ENCODE results near the gene KAZN.
A peak's percentile ranks its signal among the peaks of the same experiment; 100 is the strongest.
"Not testable (repeated sequence)": the region's sequence is repeated elsewhere in the genome, so short reads cannot be mapped to it uniquely, and the experiment has no call there.

The KAZN gene

DNA sequence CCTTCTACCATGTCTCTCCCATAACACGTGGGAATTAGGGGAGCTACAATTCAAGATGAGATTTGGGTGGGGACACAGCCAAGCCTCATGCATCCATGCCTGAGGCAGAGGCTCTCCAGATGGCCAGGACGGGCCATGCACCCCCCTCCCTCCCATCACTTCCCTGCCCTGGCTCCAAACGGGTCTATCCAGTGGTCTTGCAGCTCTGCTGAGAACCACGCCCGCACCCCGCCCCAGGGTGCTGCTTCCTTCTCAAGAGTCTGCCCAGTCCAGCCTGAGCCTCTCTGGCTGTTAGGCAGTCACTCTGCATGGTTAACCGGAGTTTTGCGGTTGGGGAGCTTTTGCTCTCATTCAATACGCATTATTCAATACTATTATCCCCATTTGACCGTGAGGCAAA lies 423.6 kb downstream of the KAZN start:
- DNase-seq: no peak

- DNase-seq: no peak
Observed at GRCh38 chr1:15023205-15023604, 424.7 kb downstream of the KAZN start.

- DNase-seq: no peak
Observed at GRCh38 chr1:15023976-15024375, 425.5 kb downstream of the KAZN start.

DNA sequence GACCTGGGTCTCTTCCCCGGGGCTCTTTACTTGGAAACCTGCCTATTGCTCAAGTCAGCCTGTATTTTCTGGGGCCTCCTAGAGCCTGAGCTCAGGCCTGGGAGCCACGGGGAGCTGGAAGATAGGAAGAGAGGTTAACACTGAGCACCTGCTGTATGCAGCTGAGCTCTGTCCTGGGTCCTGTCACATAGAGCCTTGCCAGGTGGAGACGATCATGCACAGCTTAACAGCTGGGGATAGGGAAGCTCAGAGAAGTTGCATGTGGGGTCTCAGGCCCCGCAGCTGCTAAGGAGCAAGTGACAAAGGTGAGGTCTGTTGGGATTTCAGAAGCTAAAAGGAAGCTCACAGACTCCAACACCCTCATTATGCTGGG lies 427.6 kb downstream of the KAZN start:
- DNase-seq: no peak

GRCh38 chr1:15027515-15027986 lies 429.1 kb downstream of the KAZN start:
- DNase-seq: peak; percentile 53

DNA sequence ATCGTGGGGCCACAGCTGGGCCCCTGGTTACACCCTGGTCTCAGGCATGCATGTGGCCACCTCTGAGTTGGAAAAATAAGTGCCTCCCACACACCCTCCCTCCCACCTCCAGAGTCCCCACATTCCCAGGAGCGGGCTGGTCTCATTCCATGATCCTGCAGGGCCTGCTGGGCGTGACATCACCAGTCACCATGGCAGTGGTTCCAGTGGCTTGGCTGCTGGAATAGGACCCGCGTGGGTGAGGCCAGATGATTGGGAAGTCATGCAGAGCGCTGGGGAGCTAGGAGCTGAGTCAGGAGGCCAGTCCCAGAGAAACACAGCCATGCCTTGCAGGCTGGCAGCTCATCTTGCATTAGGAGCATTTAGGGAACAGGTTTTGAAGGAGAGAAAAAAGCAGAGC lies 429.6 kb downstream of the KAZN start:
- no peak for DNase-seq

- DNase-seq: no peak
Observed at GRCh38 chr1:15028616-15029015, 430.1 kb downstream of the KAZN start.

DNA sequence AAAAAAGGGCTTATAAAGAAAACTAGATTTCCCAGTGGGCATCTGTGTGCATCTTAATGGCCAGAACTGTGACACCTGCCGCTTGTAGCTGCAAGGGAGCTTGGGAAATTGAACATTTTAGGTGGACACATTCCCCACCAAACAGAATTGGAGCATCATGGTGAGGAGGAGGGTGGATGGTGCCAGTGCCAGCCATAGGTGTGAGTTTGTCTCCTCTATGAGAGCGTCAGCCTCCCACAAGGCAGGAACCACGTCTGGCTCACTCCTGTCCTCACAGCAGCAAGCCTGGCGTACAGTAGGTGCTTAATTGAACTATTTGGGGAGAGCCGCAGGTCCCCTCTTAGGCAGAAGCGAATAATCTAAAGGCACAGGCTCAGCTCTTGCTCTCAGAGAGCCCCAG lies 430.6 kb downstream of the KAZN start:
- no peak for DNase-seq

DNA sequence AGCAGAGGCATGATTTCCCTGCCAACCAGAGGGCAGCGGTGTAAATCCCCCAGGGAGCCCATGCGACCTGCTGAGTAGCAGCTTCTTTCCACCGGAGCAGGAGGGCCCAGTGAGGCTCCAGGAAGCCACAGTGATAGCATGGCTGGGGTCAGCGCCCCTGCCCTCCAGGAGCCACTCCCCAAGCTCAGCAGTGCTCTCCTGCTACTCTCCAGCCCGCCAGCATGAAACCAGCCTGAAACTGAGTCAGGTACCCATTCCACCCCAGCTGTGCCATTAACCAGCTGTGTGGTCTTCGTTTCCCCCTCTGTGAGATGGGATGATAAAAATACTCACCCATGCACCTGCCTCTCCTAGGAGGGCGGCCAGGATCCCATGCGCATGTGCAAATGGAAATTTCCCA lies 431.3 kb downstream of the KAZN start:
- no peak for DNase-seq

GRCh38 chr1:15031251-15031933 lies 432.9 kb downstream of the KAZN start:
- no peak for DNase-seq

DNA sequence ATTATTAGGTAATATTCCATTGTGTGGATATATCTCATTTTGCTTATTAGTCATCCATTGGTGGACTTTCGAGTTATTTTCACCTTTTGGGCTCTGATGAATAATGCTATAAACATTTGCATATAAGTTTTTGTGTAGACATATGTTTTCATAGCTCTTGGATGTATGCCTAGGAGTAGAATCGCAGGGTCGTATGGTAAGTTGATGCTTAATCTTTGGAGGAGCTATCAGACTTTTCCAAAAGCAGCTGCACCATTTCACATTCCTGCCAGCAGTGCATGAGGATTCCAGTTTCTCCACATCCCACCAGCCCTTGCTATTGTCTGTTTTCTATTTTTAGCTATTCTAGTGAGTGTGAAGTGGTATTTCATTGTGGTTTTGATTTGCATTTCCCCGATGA lies 434.8 kb downstream of the KAZN start:
- no peak for DNase-seq

DNA sequence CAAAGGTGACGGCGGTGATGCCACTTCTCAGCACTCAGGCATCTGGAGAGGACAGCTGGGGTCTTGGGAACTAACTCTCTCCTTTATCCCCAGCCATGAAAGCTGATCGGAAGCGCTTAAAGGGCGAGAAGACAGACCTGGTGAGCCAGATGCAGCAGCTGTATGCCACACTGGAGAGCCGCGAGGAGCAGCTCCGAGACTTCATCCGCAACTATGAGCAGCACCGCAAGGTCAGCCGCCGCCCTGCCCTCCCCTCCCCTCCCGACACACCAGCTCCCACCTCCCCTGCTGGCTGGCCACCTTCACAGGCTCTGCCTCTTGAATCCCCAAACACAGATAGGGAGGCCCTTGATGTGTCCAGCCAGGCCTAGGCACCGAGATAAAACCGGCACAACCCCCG lies 436.2 kb downstream of the KAZN start:
- DNase-seq: no peak

DNA sequence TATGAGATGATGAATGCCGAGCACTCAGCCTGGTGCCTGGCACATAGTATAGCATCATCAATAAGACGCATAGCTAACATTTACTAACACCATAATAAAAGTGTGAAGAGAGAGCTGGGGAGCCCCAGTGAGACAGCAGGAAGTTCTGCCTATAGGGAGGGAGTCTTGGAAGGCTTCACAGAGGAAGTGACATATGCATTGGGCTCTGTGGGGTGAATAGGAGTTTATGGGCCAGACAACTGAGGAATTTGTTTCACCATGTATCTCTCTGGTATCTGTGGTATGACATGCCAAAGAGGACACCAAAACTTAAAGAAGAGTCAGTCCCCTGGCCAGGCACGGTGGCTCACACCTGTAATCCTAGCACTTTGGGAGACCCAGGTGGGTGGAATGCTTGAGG lies 436.8 kb downstream of the KAZN start:
- DNase-seq: no peak

DNA sequence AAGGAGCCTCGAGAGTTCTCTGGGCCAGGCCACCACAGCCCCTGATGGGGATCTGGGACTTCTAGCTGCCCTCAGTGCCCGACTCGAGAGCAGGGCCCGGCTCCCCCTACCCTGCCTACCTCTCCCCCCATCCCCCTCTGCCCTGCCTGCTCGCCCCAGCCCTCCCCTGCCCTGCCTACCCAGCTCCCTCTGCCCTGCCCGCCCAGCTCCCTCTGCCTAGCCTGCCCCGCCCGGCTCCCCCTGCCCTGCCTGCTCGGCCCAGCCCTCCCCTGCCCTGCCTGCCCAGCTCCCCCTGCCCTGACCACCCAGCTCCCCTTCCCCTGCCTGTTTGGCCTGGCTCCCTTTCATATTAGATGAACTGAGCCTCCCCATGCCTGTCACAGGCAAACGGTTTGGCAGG lies 437.6 kb downstream of the KAZN start:
- DNase-seq: no peak

DNA sequence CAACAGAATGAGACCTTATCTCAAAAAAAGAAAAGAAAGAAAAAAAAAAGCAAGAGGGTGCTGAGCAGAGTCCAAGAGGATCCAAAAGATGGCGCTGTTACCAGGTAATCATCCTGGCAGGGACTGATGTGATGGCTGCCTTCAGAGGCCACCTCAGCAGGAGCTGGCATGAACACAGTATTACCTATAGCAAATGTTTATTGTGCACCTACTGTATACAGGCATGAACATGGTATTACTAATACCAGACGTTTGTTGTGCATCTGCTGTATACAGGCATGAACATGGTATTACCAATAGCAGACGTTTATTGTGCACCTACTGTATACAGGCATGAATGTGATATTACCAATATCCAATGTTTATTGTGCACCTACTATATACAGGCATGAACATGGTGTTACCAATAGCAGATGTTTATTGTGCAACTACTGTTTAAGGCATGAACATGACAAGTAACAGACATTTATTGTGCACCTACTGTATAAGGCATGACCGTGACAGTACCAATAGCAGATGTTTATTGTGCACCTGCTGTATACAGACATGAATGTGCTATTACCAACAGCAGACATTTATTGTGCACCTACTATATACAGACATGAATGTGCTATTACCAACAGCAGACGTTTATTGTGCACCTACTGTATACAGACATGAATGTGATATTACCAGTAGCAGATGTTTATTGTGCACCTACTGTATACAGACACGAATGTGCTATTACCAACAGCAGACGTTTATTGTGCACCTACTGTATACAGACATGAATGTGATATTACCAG lies 439.9 kb downstream of the KAZN start:
- DNase-seq: peak; percentile 13

DNA sequence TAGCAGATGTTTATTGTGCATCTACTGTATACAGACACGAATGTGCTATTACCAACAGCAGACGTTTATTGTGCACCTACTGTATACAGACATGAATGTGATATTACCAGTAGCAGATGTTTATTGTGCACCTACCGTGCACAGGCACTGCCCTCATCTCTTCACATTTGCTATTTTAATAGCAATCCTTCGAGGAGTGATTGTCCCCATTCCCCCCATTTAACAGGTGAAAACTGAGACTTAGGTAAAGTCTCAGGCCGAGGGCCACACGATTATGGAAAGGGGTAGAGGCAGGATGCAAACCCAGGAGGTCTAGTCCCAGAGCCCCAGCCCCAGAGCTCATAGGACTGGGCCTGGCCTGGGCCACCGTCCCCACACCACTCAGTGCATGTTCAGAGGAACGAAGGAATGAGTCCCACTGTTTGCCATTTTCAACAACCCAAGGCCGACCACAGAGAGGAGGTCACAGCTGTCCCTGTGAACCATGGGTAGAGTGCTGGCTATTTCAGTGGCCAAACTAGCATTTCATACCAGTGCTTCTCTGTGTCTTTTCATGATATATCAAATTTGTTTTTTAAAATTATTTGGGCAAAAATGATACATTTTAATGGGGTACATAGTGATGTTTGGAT lies 440.6 kb downstream of the KAZN start:
- no peak for DNase-seq

DNA sequence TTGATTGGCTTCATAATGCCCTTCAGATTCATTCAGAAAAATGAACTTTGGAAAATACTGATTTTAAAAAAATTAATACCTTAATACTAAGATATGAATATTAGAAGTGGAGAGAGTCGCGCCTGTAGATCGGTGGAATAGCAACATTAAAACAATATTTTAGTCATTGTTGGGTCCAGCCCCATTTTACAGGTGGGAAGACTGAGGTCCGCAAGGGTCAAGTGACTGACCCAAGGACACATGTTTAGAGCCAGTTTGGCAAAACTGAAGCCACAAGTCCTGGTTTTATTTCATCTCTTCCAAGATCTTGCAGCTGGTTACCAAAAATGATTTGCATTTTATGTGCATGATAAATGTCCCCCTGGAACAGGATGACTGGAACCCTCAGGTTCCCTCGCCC lies 441.4 kb downstream of the KAZN start:
- DNase-seq: no peak

GRCh38 chr1:15040685-15041084 lies 442.2 kb downstream of the KAZN start:
- DNase-seq: not testable (repeated sequence)

DNA sequence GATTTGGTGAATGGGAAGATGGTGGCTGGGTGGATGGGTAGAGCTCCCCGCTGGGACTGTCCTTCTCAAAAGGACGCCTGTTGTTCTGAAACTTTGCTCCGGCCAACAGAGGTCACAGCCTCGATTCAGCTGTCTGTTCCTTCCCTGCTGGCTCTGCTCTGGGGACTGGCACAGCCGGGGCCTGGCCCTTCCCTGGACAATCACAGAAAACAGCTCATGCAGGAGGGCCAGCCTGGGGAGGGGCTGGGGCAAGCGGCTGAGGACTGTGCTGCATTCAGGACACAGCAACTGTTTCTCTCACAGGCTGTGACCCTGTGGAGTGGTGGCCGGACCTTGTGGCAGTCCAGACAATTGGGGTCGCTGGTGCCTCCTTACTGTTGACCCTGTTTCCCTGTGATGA lies 444.4 kb downstream of the KAZN start:
- DNase-seq: no peak

- DNase-seq: no peak
Observed at GRCh38 chr1:15043934-15044333, 445.4 kb downstream of the KAZN start.

DNA sequence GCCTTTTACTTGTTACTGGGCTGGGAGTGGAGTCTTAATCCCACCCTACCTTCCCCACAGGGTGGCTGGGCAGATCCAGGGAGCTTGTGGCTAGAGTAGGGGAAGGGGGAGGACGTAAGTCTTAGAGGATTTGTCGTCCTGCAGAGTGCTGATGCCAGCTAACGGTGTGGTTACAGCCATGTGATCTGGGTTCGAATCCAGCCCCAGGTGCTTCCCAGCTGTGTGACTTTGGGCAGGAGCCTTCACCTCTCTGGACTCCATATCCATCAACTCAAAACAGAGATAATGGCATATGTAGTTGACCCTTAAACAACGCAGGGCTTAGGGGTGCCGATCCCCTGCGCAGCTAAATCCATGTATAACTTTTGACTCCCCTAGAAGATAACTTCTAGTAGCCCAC lies 446.6 kb downstream of the KAZN start:
- no peak for DNase-seq

DNA sequence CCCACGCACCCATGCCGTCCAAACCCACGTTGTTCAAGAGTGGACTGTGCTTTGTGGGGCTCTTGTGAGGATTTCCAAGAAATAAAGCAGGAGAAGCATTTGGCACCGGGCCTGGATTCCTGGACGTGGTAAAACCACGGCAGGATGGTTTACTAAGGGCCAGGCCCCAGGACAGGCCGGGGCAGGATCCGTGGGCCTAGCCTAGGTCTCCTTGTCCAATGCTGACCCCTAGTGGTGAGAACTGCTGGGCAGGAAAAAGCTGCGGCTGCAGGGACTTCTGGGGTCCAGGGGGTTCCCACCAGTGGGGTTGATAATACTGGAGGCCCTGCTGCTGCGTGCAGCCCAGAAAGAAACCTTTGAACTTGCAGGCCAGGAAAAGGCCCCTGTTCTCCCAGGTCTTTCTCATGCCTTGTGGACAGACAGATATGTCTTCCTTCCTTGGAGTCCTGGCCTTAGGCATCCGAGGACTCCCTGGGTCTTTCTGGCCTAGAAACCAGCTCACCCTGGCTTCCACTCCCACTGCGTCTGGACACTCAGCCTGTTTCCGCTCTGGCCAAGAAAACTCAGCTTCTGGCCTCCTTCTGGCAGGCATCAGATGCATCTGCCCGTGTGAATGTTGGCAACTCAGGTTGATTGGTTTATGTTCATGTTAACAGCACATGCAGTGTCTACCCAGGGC lies 448.1 kb downstream of the KAZN start:
- DNase-seq: peak; percentile 50

GRCh38 chr1:15047237-15047636 lies 448.8 kb downstream of the KAZN start:
- DNase-seq: no peak

Measured in NCI-H345 (cell line).